Measurements from ENCODE around the gene OPRM1. TPM values are rescaled to one million over a fixed set of nuclear protein-coding genes. Genes with fewer than 3 reads are reported as not detected.

The OPRM1 gene
- total and polyA plus RNA-seq, 2 of the 8 experiments (the other 6 are each of a cell fraction or from before 2014, with no cell fraction given): not detected

DNA sequence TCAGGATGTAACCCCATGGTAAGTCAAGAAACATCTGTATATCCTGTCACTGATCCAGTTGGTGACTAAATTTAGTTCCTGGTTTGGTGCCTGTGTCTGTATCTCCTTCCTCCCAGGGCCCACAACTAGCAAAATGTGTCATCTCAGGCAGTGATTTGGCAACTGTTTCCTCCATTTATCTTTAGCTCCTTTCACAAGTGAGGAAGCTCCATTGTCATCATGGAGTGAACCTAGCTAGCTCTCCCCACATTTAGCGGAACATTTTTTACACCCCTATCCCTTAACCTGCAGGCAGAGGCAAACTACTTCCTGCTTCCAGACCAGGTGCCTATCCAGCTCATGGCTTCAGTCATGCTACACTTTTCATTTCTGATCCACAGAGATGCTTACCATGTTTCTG lies 218.0 kb downstream of the OPRM1 start:
- WGBS, 2 experiments (ENCODE audit: extremely low coverage in 1 of 2, insufficient coverage in 1 of 2, insufficient read length in 1 of 2, insufficient replicate concordance in 2 of 2, low coverage in 1 of 2, low lambda C conversion rate in 2 of 2, missing lambda C conversion rate in 1 of 2): 85% methylated on average over 1 of the region's 1 CpG; no CpG with 5 or more reads in 1 of the 2 experiments
- H4K20me1 ChIP-seq (replicated peaks in 1 of 2; ENCODE audit: control insufficient read depth in 1 of 2, insufficient read depth in 2 of 2, low read length in 2 of 2): no peaks in the 10 kb centered on the region
- no peak overlapping the region for H4K8ac ChIP-seq (ENCODE audit: extremely low read depth, insufficient read depth, low read length)
- DNase-seq (ENCODE audit: low read depth in 1 of 2, low spot score in 2 of 2) (no peak), FAIRE-seq (no peak)
- no peaks in the 10 kb centered on the region for H3K79me1 ChIP-seq (ENCODE audit: low read depth, low read length)
- no peak overlapping the region for H2AK5ac ChIP-seq (ENCODE audit: low read depth, low read length)
- no peak overlapping the region for H3K56ac ChIP-seq (replicated peaks; ENCODE audit: insufficient read length, low read depth, low read length)
- no peak overlapping the region for H3K9ac ChIP-seq (replicated peaks in 1 of 4; ENCODE audit: extremely low read depth in 1 of 4, low read depth in 3 of 4, low read length in 3 of 4)
- H3K23ac ChIP-seq (ENCODE audit: insufficient read length): no peak overlapping the region
- no peak overlapping the region for H4K5ac ChIP-seq (ENCODE audit: insufficient read length, low read depth, low read length)
- H3K4me2 ChIP-seq (ENCODE audit: insufficient read depth in 1 of 2, low read depth in 2 of 2, low read length in 2 of 2): no peak overlapping the region
- no peaks in the 10 kb centered on the region for H3K36me3 ChIP-seq (ENCODE audit: control insufficient read depth in 2 of 4, insufficient read depth in 4 of 4, low read length in 3 of 4)
- no peak overlapping the region for H4K91ac ChIP-seq (replicated peaks; ENCODE audit: insufficient read length, low read length)
- H3K4me3 ChIP-seq (ENCODE audit: extremely low read depth in 1 of 4, insufficient read depth in 2 of 4, low read depth in 3 of 4, low read length in 4 of 4): no peak overlapping the region
- no peaks in the 10 kb centered on the region for H3K4me1 ChIP-seq (replicated peaks in 1 of 4; ENCODE audit: control insufficient read depth in 3 of 4, insufficient read depth in 4 of 4, low read length in 3 of 4)
- H3K9me3 ChIP-seq (ENCODE audit: insufficient read depth in 2 of 2, low read depth in 1 of 2, low read length in 1 of 2): no peaks in the 10 kb centered on the region; a peak in 1 of 4 replicates
- no peak overlapping the region for H2BK15ac ChIP-seq (ENCODE audit: low read length)
- CTCF ChIA-PET (ENCODE audit: partially characterized antibody): interaction anchor here (0.7 to 1.2 kb wide), 2 partner anchors 10 to 18 kb away, joined by 3 to 4 read pairs; no protein-coding TSS in a partner anchor
- no peak overlapping the region for H3K14ac ChIP-seq (ENCODE audit: insufficient read length)
- H2BK12ac ChIP-seq (ENCODE audit: low read depth, low read length): no peak overlapping the region
- H3K27me3 ChIP-seq (replicated peaks in 1 of 4; ENCODE audit: control insufficient read depth in 3 of 4, extremely low read depth in 1 of 4, insufficient read depth in 3 of 4, low read length in 3 of 4): no peaks in the 10 kb centered on the region
- no peak overlapping the region for H3K18ac ChIP-seq (ENCODE audit: extremely low read depth, low read length)
- no peak overlapping the region for H2BK5ac ChIP-seq (ENCODE audit: low read depth, low read length)
- peaks cover 1% of the 10 kb centered on the region; the same call in 1 of the 2 replicates for H3K23me2 ChIP-seq (ENCODE audit: low read depth, low read length)
- POLR2A ChIA-PET (ENCODE audit: partially characterized antibody): no interaction called here
- no peak overlapping the region for H2BK20ac ChIP-seq (ENCODE audit: low read length)
- no peak overlapping the region for H3K27ac ChIP-seq (ENCODE audit: low read depth, low read length)
- H3K4ac ChIP-seq (replicated peaks; ENCODE audit: insufficient read length, low read depth, low read length): no peak overlapping the region
- no peak overlapping the region for H2BK120ac ChIP-seq (replicated peaks; ENCODE audit: low read depth, low read length)
- H3K79me2 ChIP-seq (ENCODE audit: control insufficient read depth in 1 of 2, insufficient read depth in 2 of 2, low read length in 2 of 2): no peaks in the 10 kb centered on the region
- no peak overlapping the region; the same call in 1 of the 2 replicates for H2AFZ ChIP-seq (ENCODE audit: low read length)
- TF ChIP-seq TEAD4 (IDR thresholded peaks at IDR 0.05; ENCODE audit: low read depth, low read length) (no peak), BRCA1 (IDR thresholded peaks at IDR 0.05; ENCODE audit: low read depth, low read length) (no peak), JUND (IDR thresholded peaks at IDR 0.05; ENCODE audit: low read length) (no peak), EGR1 (IDR thresholded peaks at IDR 0.05; ENCODE audit: borderline replicate concordance, low read depth, low read length) (no peak), CEBPB (IDR thresholded peaks at IDR 0.05; ENCODE audit: low read depth, low read length) (no peak), RXRA (IDR thresholded peaks at IDR 0.05; ENCODE audit: insufficient read depth, low read depth, low read length) (no peak), HDAC6 (IDR thresholded peaks at IDR 0.05; ENCODE audit: low read depth, low read length) (no peak), TCF12 (IDR thresholded peaks at IDR 0.05; ENCODE audit: low read depth, low read length) (no peak), SIN3A (conservative IDR thresholded peaks at IDR 0.05 in 1 of 2, IDR thresholded peaks at IDR 0.05 in 1 of 2; ENCODE audit: low read depth in 1 of 2, low read length in 2 of 2) (no peak), KDM5A (IDR thresholded peaks at IDR 0.05; ENCODE audit: low read length) (no peak), SIX5 (IDR thresholded peaks at IDR 0.05; ENCODE audit: low read depth, low read length) (no peak), YY1 (IDR thresholded peaks at IDR 0.05; ENCODE audit: low read depth, low read length) (no peak), CHD2 (IDR thresholded peaks at IDR 0.05; ENCODE audit: low read length) (no peak)
- TF ChIP-seq, protein P1, sequence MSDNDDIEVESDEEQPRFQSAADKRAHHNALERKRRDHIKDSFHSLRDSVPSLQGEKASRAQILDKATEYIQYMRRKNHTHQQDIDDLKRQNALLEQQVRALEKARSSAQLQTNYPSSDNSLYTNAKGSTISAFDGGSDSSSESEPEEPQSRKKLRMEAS (IDR thresholded peaks at IDR 0.05): no peak
- TF ChIP-seq, protein P2, sequence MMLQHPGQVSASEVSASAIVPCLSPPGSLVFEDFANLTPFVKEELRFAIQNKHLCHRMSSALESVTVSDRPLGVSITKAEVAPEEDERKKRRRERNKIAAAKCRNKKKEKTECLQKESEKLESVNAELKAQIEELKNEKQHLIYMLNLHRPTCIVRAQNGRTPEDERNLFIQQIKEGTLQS (IDR thresholded peaks at IDR 0.05; ENCODE audit: insufficient read depth, low read depth, low read length): no peak

Measured in H1 (cell line).